HepG2 (cell line): ENCODE data around the gene GALNT10. TPM values are rescaled to one million over a fixed set of nuclear protein-coding genes. Genes with fewer than 3 reads are reported as not detected.

Source experiments
- ATAC-seq: fragments of 200-7000 bp; cut with Tn5 transposase; 3 replicates; pipeline ENCODE4 v1.9.1; 2020; ENCODE audit warnings: mild to moderate bottlenecking, moderate library complexity
- BruUV-seq: library from RNA; stranded (reverse); fragments of 400-500 nt; replicated peaks from 2 replicates; lab custom pipeline; 2021; lab: Mats Ljungman, UMichigan
- CTCF ChIA-PET: fragments of 300-600 bp; formaldehyde crosslinking; extraction: SDS; loops from one replicate; lab custom pipeline; 2021; ENCODE audit warnings: low total read pairs, inconsistent platforms, low intra/inter-chr PET ratio; lab: Yijun Ruan, JAX
- POLR2A ChIA-PET: fragments of 350-600 bp; sonication (Branson Sonifier 250); formaldehyde crosslinking; loops from one replicate; lab custom pipeline; 2020; ENCODE audit warnings: antibody characterized with exemption, inconsistent platforms; lab: Yijun Ruan, JAX
- DNase-seq: peaks from one replicate; pipeline ENCODE4 v3.0.0-alpha.2; 2015; ENCODE audit warnings: low spot score
- FAIRE-seq: peaks from 3 replicates; lab custom pipeline; 2011; peaks lifted over from hg19 to GRCh38; lab: Jason Lieb, UNC
- H2AFZ ChIP-seq: one replicate; pipeline ENCODE4 v1.6.1; 2011; ENCODE audit warnings: low read length, inconsistent platforms
- H3K27ac ChIP-seq: fragments of 300-600 bp; 3 replicates; pipeline ENCODE4 v1.8.0; 2011; ENCODE audit warnings: mixed run types, mild to moderate bottlenecking, mixed read lengths, low read length, inconsistent platforms; ENCODE audit not compliant: insufficient read depth; ENCODE audit errors: extremely low read length
- H3K27me3 ChIP-seq, 2 experiments: fragments of 200-600 bp in 1 of 2; 2 replicates in 1 of 2; 3 replicates in 1 of 2; pipeline versions ENCODE4 v1.6.0 to v1.8.0; 2011; ENCODE audit warnings: low read length in 2 of 2, mild to moderate bottlenecking in 2 of 2, moderate library complexity in 2 of 2, inconsistent platforms in 1 of 2; ENCODE audit not compliant: insufficient read depth in 2 of 2, control insufficient read depth in 1 of 2
- H3K36me3 ChIP-seq, 2 experiments: fragments of 200-600 bp in 1 of 2; replicated peaks in 1 of 2; 2 replicates in 1 of 2; 3 replicates in 1 of 2; pipeline versions ENCODE4 v1.5.1 to v1.8.0; 2011; ENCODE audit warnings: low read length in 2 of 2, inconsistent platforms in 1 of 2; ENCODE audit not compliant: insufficient read depth in 2 of 2, control insufficient read depth in 1 of 2
- H3K4me1 ChIP-seq: 2 replicates; pipeline ENCODE4 v1.5.1; 2012; ENCODE audit warnings: low read length, inconsistent platforms; ENCODE audit not compliant: insufficient read depth
- H3K4me2 ChIP-seq: 2 replicates; pipeline ENCODE4 v1.6.0; 2011; ENCODE audit warnings: low read depth, low read length, inconsistent platforms
- H3K4me3 ChIP-seq, 3 experiments: fragments of 200-600 bp in 1 of 3; sonication (generic), shearing (Covaris generic) in 1 of 3; replicated peaks in 1 of 3; 2 replicates each; pipeline ENCODE4 v1.5.1; 2011 to 2016; ENCODE audit warnings: low read length in 3 of 3, inconsistent platforms in 2 of 3, low read depth in 2 of 3, mild to moderate bottlenecking in 2 of 3, control low read depth in 1 of 3, mixed read lengths in 1 of 3; ENCODE audit not compliant: insufficient read depth in 1 of 3
- H3K79me2 ChIP-seq: one replicate; pipeline ENCODE4 v1.6.1; 2011; ENCODE audit warnings: low read length, inconsistent platforms; ENCODE audit not compliant: insufficient read depth
- H3K9ac ChIP-seq: 2 replicates; pipeline ENCODE4 v1.6.0; 2011; ENCODE audit warnings: mild to moderate bottlenecking, low read depth, low read length, inconsistent platforms; ENCODE audit not compliant: insufficient read depth
- H3K9me3 ChIP-seq: 2 replicates; pipeline ENCODE4 v1.5.1; 2012; ENCODE audit warnings: mild to moderate bottlenecking, low read length
- H4K20me1 ChIP-seq: 2 replicates; pipeline ENCODE4 v1.6.0; 2011; ENCODE audit warnings: inconsistent platforms, mild to moderate bottlenecking, low read length, moderate library complexity; ENCODE audit not compliant: insufficient read depth
- FOXA3 ChIP-seq: IDR thresholded peaks from 2 replicates; pipeline ENCODE4 v1.6.1; 2016; ENCODE audit warnings: missing genetic modification reagents, missing compliant biosample characterization
- HIVEP1 ChIP-seq: sonication (generic); formaldehyde crosslinking; IDR thresholded peaks from 2 replicates; pipeline ENCODE4 v1.4.0; 2020; ENCODE audit warnings: mild to moderate bottlenecking, missing genetic modification reagents
- NFE2 ChIP-seq: sonication (generic); formaldehyde crosslinking; IDR thresholded peaks from 2 replicates; pipeline ENCODE4 v1.4.0; 2020; ENCODE audit warnings: missing genetic modification reagents
- SRY ChIP-seq: sonication (generic); formaldehyde crosslinking; IDR thresholded peaks from 2 replicates; pipeline ENCODE4 v1.8.0; 2022; ENCODE audit warnings: mild to moderate bottlenecking, missing genetic modification reagents
- XRCC5 ChIP-seq: fragments of 200-400 bp; formaldehyde crosslinking; optimal IDR thresholded peaks from 2 replicates; pipeline ENCODE3; 2017; ENCODE audit warnings: mild to moderate bottlenecking, low read length
- ZNF720 ChIP-seq: sonication (generic); formaldehyde crosslinking; IDR thresholded peaks from 2 replicates; pipeline ENCODE4 v1.4.0; 2020; ENCODE audit warnings: missing genetic modification reagents
- WGBS: methylation state at CpG from one replicate; pipeline ENCODE4 v1.1.6; 2017; ENCODE audit warnings: low lambda C conversion rate; 5-methylcytosine and 5-hydroxymethylcytosine counted together
- in situ Hi-C: cut with HindIII; loops from 2 replicates; pipeline ENCODE4 v1.10.0; 2017; ENCODE audit warnings: low pct_unique_long_range_greater_than_20kb; ENCODE audit not compliant: extremely low pct_ligation_motif_present
- intact Hi-C: fragments of 100-400 bp; cut with micrococcal nuclease; formaldehyde crosslinking; loops from one replicate; pipeline ENCODE4 v1.10.0; 2022; ENCODE audit not compliant: unreplicated experiment
- polyA plus RNA-seq, 8 experiments: library from polyadenylated mRNA; depleted of rRNA in 3 of 8; stranded (reverse) in 7 of 8; unstranded in 1 of 8; fragments of >200 nt; fragmentation: Illumina TruSeq in 4 of 8; extraction: Trizol in 4 of 8; gene quantifications; 2 replicates each; pipeline versions ENCODE4 v1.2.1 to v1.2.3, GENCODE V29; 2011 to 2016; ENCODE audit warnings: low read depth in 4 of 8, missing spikeins in 1 of 8, mixed read lengths in 1 of 8; ENCODE audit not compliant: insufficient read depth in 1 of 8
- total RNA-seq, 5 experiments: library from RNA; depleted of rRNA; stranded (reverse); fragments of >200 nt; fragmentation: Illumina TruSeq; extraction: Trizol; gene quantifications; 2 replicates each; pipeline ENCODE4 v1.2.3, GENCODE V29; 2016; ENCODE audit warnings: low read depth in 1 of 5
- TF ChIP-seq, protein P1 (sequence below): sonication (generic); formaldehyde crosslinking; IDR thresholded peaks from 2 replicates; pipeline ENCODE4 v1.5.0; 2020; ENCODE audit warnings: mild to moderate bottlenecking, missing genetic modification reagents
- TF ChIP-seq, protein P2 (sequence below): sonication (generic); formaldehyde crosslinking; IDR thresholded peaks from 2 replicates; pipeline ENCODE4 v1.4.0; 2020; ENCODE audit warnings: missing genetic modification reagents, borderline replicate concordance
- TF ChIP-seq, protein P3 (sequence below): sonication (generic); formaldehyde crosslinking; IDR thresholded peaks from 2 replicates; pipeline ENCODE4 v1.4.0; 2020; ENCODE audit warnings: missing genetic modification reagents; ENCODE audit errors: not compliant biosample characterization

GALNT10 gene
- total and polyA plus RNA-seq, 2 of the 13 experiments (the other 11 are each of a cell fraction or from before 2014, with no cell fraction given) = 8.1 to 11.2 TPM

DNA sequence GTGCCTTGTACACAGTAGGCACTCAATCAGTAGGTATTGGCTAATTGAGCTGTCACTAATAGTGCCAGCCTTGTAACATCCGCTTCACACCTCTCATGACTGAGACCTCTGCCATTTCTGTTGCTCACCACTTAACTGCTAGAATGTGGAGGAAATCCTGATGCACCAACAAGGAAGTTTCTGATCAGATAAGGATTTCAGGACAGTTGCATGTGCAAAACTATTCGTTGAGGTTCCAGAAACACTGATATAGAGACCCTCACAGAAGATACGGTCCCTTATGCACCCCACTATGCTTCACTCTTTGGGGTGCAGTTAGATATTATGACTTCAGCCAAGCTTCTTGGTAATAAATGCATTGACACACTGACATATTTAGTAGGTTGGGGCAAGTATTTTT is 266.0 kb downstream of the GALNT10 start:
- no peak overlapping the region for H3K4me2 ChIP-seq
- CTCF ChIA-PET = no interaction called here
- no TSS peak for BruUV-seq
- H4K20me1 ChIP-seq = no peaks in the 10 kb centered on the region; the same call in 1 of the 2 replicates
- 95% methylated on average over 3 of the region's 3 CpGs for WGBS
- no peaks in the 10 kb centered on the region for H3K27me3 ChIP-seq
- no peak overlapping the region for H3K9ac ChIP-seq
- H3K9me3 ChIP-seq = no peaks in the 10 kb centered on the region
- DNase-seq (no peak), ATAC-seq (no peak), FAIRE-seq (no peak)
- H3K4me3 ChIP-seq = no peak overlapping the region
- POLR2A ChIA-PET = no interaction called here
- TF ChIP-seq, protein P1, sequence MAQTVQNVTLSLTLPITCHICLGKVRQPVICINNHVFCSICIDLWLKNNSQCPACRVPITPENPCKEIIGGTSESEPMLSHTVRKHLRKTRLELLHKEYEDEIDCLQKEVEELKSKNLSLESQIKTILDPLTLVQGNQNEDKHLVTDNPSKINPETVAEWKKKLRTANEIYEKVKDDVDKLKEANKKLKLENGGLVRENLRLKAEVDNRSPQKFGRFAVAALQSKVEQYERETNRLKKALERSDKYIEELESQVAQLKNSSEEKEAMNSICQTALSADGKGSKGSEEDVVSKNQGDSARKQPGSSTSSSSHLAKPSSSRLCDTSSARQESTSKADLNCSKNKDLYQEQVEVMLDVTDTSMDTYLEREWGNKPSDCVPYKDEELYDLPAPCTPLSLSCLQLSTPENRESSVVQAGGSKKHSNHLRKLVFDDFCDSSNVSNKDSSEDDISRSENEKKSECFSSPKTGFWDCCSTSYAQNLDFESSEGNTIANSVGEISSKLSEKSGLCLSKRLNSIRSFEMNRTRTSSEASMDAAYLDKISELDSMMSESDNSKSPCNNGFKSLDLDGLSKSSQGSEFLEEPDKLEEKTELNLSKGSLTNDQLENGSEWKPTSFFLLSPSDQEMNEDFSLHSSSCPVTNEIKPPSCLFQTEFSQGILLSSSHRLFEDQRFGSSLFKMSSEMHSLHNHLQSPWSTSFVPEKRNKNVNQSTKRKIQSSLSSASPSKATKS (CRISPR knock-in tag) = no peak
- no peak for TF ChIP-seq ZNF720 (CRISPR knock-in tag)
- no peak for TF ChIP-seq NFE2 (CRISPR knock-in tag)
- TF ChIP-seq HIVEP1 (CRISPR knock-in tag) = no peak
- peaks cover 11 to 36% of the 10 kb centered on the region in 2 experiments for H3K36me3 ChIP-seq
- H3K27ac ChIP-seq = no peak overlapping the region
- H2AFZ ChIP-seq = no peak overlapping the region
- intact Hi-C loops (no loop called here), in situ Hi-C loops (no loop called here)
- peaks cover 13% of the 10 kb centered on the region; the same call in 1 of the 2 replicates for H3K4me1 ChIP-seq
- no peaks in the 10 kb centered on the region for H3K79me2 ChIP-seq

DNA sequence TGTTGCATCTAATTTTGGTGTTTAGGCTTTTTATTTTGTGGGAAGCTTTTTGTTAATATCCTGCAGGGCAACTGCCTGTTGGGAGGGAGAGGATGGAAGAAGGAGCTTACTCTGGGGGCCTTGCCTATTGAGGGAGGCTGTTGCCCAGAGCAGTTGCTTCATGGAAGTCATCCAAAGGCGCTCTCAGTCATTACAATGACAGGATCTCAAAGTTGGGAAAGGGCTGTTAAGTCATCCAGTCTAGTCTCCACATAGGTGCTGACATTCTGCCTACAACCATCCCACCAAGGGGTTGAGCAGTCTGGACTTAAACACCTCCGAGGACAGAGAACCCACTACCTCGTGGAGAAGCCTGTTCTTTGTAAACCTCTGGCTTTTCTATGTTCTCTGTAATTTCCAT is 268.5 kb downstream of the GALNT10 start:
- DNase-seq = no peak
- FAIRE-seq = no peak
- Histone ChIP-seq H3K79me2 (no peaks in the 10 kb centered on the region), H3K4me3 (no peak overlapping the region), H3K4me2 (no peak overlapping the region), H3K36me3 (peaks cover 6 to 19% of the 10 kb centered on the region in 2 experiments), H3K9ac (no peak overlapping the region), H3K4me1 (peaks cover 14% of the 10 kb centered on the region), H3K27me3 (no peaks in the 10 kb centered on the region; a peak in 1 of 5 replicates)
- CTCF ChIA-PET = no interaction called here
- TF ChIP-seq XRCC5 = no peak
- TF ChIP-seq, protein P2, sequence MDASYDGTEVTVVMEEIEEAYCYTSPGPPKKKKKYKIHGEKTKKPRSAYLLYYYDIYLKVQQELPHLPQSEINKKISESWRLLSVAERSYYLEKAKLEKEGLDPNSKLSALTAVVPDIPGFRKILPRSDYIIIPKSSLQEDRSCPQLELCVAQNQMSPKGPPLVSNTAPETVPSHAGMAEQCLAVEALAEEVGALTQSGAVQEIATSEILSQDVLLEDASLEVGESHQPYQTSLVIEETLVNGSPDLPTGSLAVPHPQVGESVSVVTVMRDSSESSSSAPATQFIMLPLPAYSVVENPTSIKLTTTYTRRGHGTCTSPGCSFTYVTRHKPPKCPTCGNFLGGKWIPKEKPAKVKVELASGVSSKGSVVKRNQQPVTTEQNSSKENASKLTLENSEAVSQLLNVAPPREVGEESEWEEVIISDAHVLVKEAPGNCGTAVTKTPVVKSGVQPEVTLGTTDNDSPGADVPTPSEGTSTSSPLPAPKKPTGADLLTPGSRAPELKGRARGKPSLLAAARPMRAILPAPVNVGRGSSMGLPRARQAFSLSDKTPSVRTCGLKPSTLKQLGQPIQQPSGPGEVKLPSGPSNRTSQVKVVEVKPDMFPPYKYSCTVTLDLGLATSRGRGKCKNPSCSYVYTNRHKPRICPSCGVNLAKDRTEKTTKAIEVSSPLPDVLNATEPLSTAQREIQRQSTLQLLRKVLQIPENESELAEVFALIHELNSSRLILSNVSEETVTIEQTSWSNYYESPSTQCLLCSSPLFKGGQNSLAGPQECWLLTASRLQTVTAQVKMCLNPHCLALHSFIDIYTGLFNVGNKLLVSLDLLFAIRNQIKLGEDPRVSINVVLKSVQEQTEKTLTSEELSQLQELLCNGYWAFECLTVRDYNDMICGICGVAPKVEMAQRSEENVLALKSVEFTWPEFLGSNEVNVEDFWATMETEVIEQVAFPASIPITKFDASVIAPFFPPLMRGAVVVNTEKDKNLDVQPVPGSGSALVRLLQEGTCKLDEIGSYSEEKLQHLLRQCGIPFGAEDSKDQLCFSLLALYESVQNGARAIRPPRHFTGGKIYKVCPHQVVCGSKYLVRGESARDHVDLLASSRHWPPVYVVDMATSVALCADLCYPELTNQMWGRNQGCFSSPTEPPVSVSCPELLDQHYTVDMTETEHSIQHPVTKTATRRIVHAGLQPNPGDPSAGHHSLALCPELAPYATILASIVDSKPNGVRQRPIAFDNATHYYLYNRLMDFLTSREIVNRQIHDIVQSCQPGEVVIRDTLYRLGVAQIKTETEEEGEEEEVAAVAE (CRISPR knock-in tag) = no peak
- TF ChIP-seq FOXA3 = no peak
- TF ChIP-seq SRY (CRISPR knock-in tag) = no peak
- TF ChIP-seq, protein P3, sequence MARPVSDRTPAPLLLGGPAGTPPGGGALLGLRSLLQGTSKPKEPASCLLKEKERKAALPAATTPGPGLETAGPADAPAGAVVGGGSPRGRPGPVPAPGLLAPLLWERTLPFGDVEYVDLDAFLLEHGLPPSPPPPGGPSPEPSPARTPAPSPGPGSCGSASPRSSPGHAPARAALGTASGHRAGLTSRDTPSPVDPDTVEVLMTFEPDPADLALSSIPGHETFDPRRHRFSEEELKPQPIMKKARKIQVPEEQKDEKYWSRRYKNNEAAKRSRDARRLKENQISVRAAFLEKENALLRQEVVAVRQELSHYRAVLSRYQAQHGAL (CRISPR knock-in tag) = no peak
- TF ChIP-seq, all 625 proteins: peak for 0
- Histone ChIP-seq H4K20me1 (no peaks in the 10 kb centered on the region; the same call in 1 of the 2 replicates), H3K9me3 (no peaks in the 10 kb centered on the region), H2AFZ (no peak overlapping the region), H3K27ac (no peak overlapping the region)
- BruUV-seq = no TSS peak
- intact Hi-C loops = no loop called here
- WGBS = 97% methylated on average over 3 of the region's 3 CpGs
- ATAC-seq = no peak
- POLR2A ChIA-PET = no interaction called here
- in situ Hi-C loops = no loop called here
